ENCODE results near the gene KLK7.

DNA sequence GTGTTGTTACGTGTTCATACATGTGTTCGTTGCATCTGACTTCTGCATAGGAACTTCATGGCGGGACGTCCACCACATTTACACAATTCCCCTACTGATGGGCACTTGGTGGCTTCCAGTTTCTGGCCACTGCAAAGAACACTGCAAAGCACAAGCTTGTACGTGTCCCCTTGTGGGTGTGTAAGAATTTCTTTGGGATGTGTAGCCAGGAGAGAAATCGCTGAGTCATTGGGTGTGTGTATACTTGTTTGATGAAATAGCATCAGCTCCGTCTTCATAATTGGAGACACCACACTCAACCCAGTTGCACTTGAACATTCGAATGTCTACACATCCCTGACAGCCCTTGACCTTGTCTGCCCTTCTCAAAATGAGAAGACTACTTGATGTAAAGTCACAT, 50.1 kb downstream of the KLK7 start:
- TF ChIP-seq L3MBTL2 (conservative IDR thresholded peaks at IDR 0.05): no peak
- no peak for TF ChIP-seq HDGF (IDR thresholded peaks at IDR 0.05; ENCODE audit: borderline replicate concordance)
- TF ChIP-seq SP1 (IDR thresholded peaks at IDR 0.05): no peak
- TF ChIP-seq BHLHE40 (IDR thresholded peaks at IDR 0.05; ENCODE audit: borderline replicate concordance): no peak
- no peak for TF ChIP-seq ARNT (IDR thresholded peaks at IDR 0.05)
- TF ChIP-seq FOXM1 (IDR thresholded peaks at IDR 0.05; ENCODE audit: borderline replicate concordance): no peak
- no peak for TF ChIP-seq CTBP1 (IDR thresholded peaks at IDR 0.05; ENCODE audit: borderline replicate concordance)
- no peak for TF ChIP-seq TARDBP (IDR thresholded peaks at IDR 0.05)
- no peak for TF ChIP-seq SUZ12 (IDR thresholded peaks at IDR 0.05)
- no peak for TF ChIP-seq NFRKB (IDR thresholded peaks at IDR 0.05)
- no peak for TF ChIP-seq LEF1 (IDR thresholded peaks at IDR 0.05; ENCODE audit: borderline replicate concordance)
- TF ChIP-seq ELF4 (IDR thresholded peaks at IDR 0.05): no peak
- TF ChIP-seq ZNF384 (IDR thresholded peaks at IDR 0.05): no peak
- TF ChIP-seq FOXK2 (IDR thresholded peaks at IDR 0.05): no peak
